Caco-2 (cell line): ENCODE data around the gene IMP3. TPM values are rescaled to one million over a fixed set of nuclear protein-coding genes. Genes with fewer than 3 reads are reported as not detected.
A peak's percentile ranks its signal among the peaks of the same experiment; 100 is the strongest.
"Not testable (repeated sequence)": the region's sequence is repeated elsewhere in the genome, so short reads cannot be mapped to it uniquely, and the experiment has no call there.

Source experiments
- BruUV-seq: library from RNA; stranded (reverse); fragments of 400-500 nt; replicated peaks from 2 replicates; lab custom pipeline; 2021; lab: Mats Ljungman, UMichigan
- CTCF ChIA-PET: fragments of 300-600 bp; sonication (Branson Sonifier 250); formaldehyde crosslinking; loops from one replicate; lab custom pipeline; 2022; ENCODE audit warnings: antibody characterized with exemption; lab: Charles Lee
- POLR2A ChIA-PET: fragments of 300-600 bp; sonication (Branson Sonifier 250); formaldehyde crosslinking; loops from one replicate; lab custom pipeline; 2022; ENCODE audit warnings: antibody characterized with exemption; lab: Charles Lee
- DNase-seq, 2 experiments: peaks; one replicate each; pipeline versions ENCODE4 v3.0.0 to v3.0.0-alpha.2; 2020 to 2022
- H3K27me3 ChIP-seq: replicated peaks from 2 replicates; pipeline ENCODE4 v1.6.0; 2011; ENCODE audit warnings: low read length; ENCODE audit not compliant: control insufficient read depth, insufficient read depth
- H3K36me3 ChIP-seq: 2 replicates; pipeline ENCODE4 v1.5.1; 2011; ENCODE audit warnings: low read length; ENCODE audit not compliant: control insufficient read depth, insufficient read depth
- H3K4me1 ChIP-seq: fragments of 250-450 bp; sonication (Bioruptor Pico); 2 replicates; pipeline ENCODE4 v1.5.1; 2020; ENCODE audit warnings: mild to moderate bottlenecking
- H3K4me3 ChIP-seq: 2 replicates; pipeline ENCODE4 v1.5.1; 2011; ENCODE audit warnings: low read depth, mild to moderate bottlenecking, control low read depth, low read length
- H3K9me3 ChIP-seq: fragments of 250-450 bp; sonication (Bioruptor Pico); 2 replicates; pipeline ENCODE4 v1.5.1; 2020; ENCODE audit warnings: mild to moderate bottlenecking, moderate library complexity
- H3K27ac Mint-ChIP-seq: one replicate; pipeline ENCODE4 v1.8.0; 2022; ENCODE audit warnings: mixed read lengths; ENCODE audit not compliant: unreplicated experiment
- H3K27me3 Mint-ChIP-seq: one replicate; pipeline ENCODE4 v1.8.0; 2022; ENCODE audit warnings: mixed read lengths; ENCODE audit not compliant: insufficient read depth, unreplicated experiment
- H3K36me3 Mint-ChIP-seq: one replicate; pipeline ENCODE4 v1.8.0; 2022; ENCODE audit warnings: mild to moderate bottlenecking, mixed read lengths; ENCODE audit not compliant: insufficient read depth, unreplicated experiment
- H3K4me1 Mint-ChIP-seq: one replicate; pipeline ENCODE4 v1.8.0; 2022; ENCODE audit warnings: low read depth, mixed read lengths; ENCODE audit not compliant: unreplicated experiment
- H3K4me3 Mint-ChIP-seq: one replicate; pipeline ENCODE4 v1.8.0; 2022; ENCODE audit warnings: mild to moderate bottlenecking, moderate library complexity, mixed read lengths; ENCODE audit not compliant: unreplicated experiment
- H3K9me3 Mint-ChIP-seq: one replicate; pipeline ENCODE4 v1.8.0; 2022; ENCODE audit warnings: mixed read lengths; ENCODE audit not compliant: unreplicated experiment
- CTCF ChIP-seq, 2 experiments: fragments of 200-600 bp in 1 of 2; IDR thresholded peaks; 1 replicate in 1 of 2; 2 replicates in 1 of 2; pipeline versions ENCODE4 v1.5.1 to v1.8.0; 2011 to 2022; ENCODE audit warnings: antibody characterized with exemption in 1 of 2, control low read depth in 1 of 2, inconsistent platforms in 1 of 2, low read depth in 1 of 2, low read length in 1 of 2, mild to moderate bottlenecking in 1 of 2, moderate library complexity in 1 of 2; ENCODE audit not compliant: insufficient read depth in 1 of 2, severe bottlenecking in 1 of 2, unreplicated experiment in 1 of 2
- intact Hi-C: fragments of 100-400 bp; cut with micrococcal nuclease; formaldehyde crosslinking; loops from one replicate; pipeline ENCODE4 v1.10.0; 2022; ENCODE audit not compliant: unreplicated experiment
- total RNA-seq: library from RNA; stranded (reverse); gene quantifications from 2 replicates; pipeline ENCODE4 v1.2.3, GENCODE V29; 2022

IMP3 gene
- total RNA-seq, 1 experiment from 2014 or later = 60.4 TPM

- TF ChIP-seq CTCF (IDR thresholded peaks at IDR 0.05; ENCODE audit: insufficient read depth in 1 of 2, low read depth in 1 of 2, low read length in 1 of 2, severe bottlenecking in 1 of 2, unreplicated experiment in 1 of 2) = no peak
- Histone ChIP-seq H3K36me3 (no peaks in the 10 kb centered on the region), H3K4me3 (peak overlapping the region; percentile 66), H3K4me1 (peaks cover 4% of the 10 kb centered on the region; the same call in 1 of the 2 replicates), H3K27me3 (no peaks in the 10 kb centered on the region), H3K9me3 (no peaks in the 10 kb centered on the region)
- no peak for DNase-seq
- ChIA-PET POLR2A (interaction anchor here (0.6 to 2.2 kb wide), 12 partner anchors 13 to 271 kb away, joined by 3 to 25 read pairs (median 5); partner anchors contain the start of genes MAN2C1, PTPN9, SIN3A and SNUPN), CTCF (interaction anchor here (1.3 to 1.9 kb wide), 6 partner anchors 47 to 271 kb away, joined by 4 to 15 read pairs (median 5); partner anchors contain the start of genes MAN2C1 and SIN3A)
- Mint-ChIP-seq H3K4me1 (no peaks in the 10 kb centered on the region), H3K36me3 (peaks cover 16% of the 10 kb centered on the region), H3K27ac (peak overlapping the region; percentile 92), H3K9me3 (no peaks in the 10 kb centered on the region), H3K27me3 (no peaks in the 10 kb centered on the region), H3K4me3 (peak overlapping the region; percentile 87)
- intact Hi-C loops = no loop called here
- BruUV-seq = TSS peak; percentile 80
Observed at GRCh38 chr15:75639191-75639708, 774 bp downstream of the IMP3 start.

GRCh38 chr15:75637245-75638009, 2.6 kb downstream of the IMP3 start:
- H3K4me1 ChIP-seq = peaks cover 4% of the 10 kb centered on the region; the same call in 1 of the 2 replicates
- no peak overlapping the region for H3K4me3 Mint-ChIP-seq
- H3K4me1 Mint-ChIP-seq = no peaks in the 10 kb centered on the region
- ChIA-PET CTCF (interaction anchor here (0.8 to 1.4 kb wide), 5 partner anchors 43 to 269 kb away, joined by 3 to 5 read pairs (median 3); partner anchors contain the start of genes PTPN9 and SIN3A), POLR2A (no interaction called here)
- peak overlapping the region; percentile 59 for H3K27ac Mint-ChIP-seq
- intact Hi-C loops = loop anchor here (1.0 kb wide), 1 partner anchor 46 kb away; no protein-coding TSS in a partner anchor
- no peaks in the 10 kb centered on the region for H3K9me3 ChIP-seq
- H3K27me3 Mint-ChIP-seq = no peaks in the 10 kb centered on the region
- DNase-seq = no peak
- H3K4me3 ChIP-seq = no peak overlapping the region
- H3K9me3 Mint-ChIP-seq = no peaks in the 10 kb centered on the region
- H3K27me3 ChIP-seq = no peaks in the 10 kb centered on the region
- no TSS peak for BruUV-seq
- no peak for TF ChIP-seq CTCF (IDR thresholded peaks at IDR 0.05; ENCODE audit: insufficient read depth in 1 of 2, low read depth in 1 of 2, low read length in 1 of 2, severe bottlenecking in 1 of 2, unreplicated experiment in 1 of 2)
- H3K36me3 Mint-ChIP-seq = peaks cover 16% of the 10 kb centered on the region
- no peaks in the 10 kb centered on the region for H3K36me3 ChIP-seq

- no peaks in the 10 kb centered on the region for H3K27me3 Mint-ChIP-seq
- Histone ChIP-seq H3K27me3 (no peaks in the 10 kb centered on the region), H3K9me3 (no peaks in the 10 kb centered on the region), H3K36me3 (no peaks in the 10 kb centered on the region), H3K4me3 (no peak overlapping the region), H3K4me1 (peaks cover 4% of the 10 kb centered on the region; the same call in 1 of the 2 replicates)
- no peak for DNase-seq
- no peak overlapping the region for H3K27ac Mint-ChIP-seq
- TF ChIP-seq CTCF (IDR thresholded peaks at IDR 0.05; ENCODE audit: insufficient read depth in 1 of 2, low read depth in 1 of 2, low read length in 1 of 2, severe bottlenecking in 1 of 2, unreplicated experiment in 1 of 2) = no peak
- H3K36me3 Mint-ChIP-seq = peaks cover 16% of the 10 kb centered on the region
- H3K9me3 Mint-ChIP-seq = no peaks in the 10 kb centered on the region
- intact Hi-C loops = no loop called here
- H3K4me3 Mint-ChIP-seq = no peak overlapping the region
- no TSS peak for BruUV-seq
- POLR2A ChIA-PET = no interaction called here
- no peaks in the 10 kb centered on the region for H3K4me1 Mint-ChIP-seq
- CTCF ChIA-PET = no interaction called here
Observed at GRCh38 chr15:75636026-75636425, 4.0 kb downstream of the IMP3 start.

- H3K9me3 Mint-ChIP-seq, H3K27me3 ChIP-seq, DNase-seq, H3K27ac Mint-ChIP-seq, H3K4me1 Mint-ChIP-seq, H3K36me3 Mint-ChIP-seq, intact Hi-C loops, BruUV-seq, POLR2A ChIA-PET, H3K4me1 ChIP-seq, H3K4me3 Mint-ChIP-seq, H3K36me3 ChIP-seq, H3K9me3 ChIP-seq, CTCF ChIA-PET, H3K4me3 ChIP-seq, H3K27me3 Mint-ChIP-seq: not testable (repeated sequence)
Observed at GRCh38 chr15:75633922-75634321, 6.1 kb downstream of the IMP3 start.
